Measurements from ENCODE around the gene WWC1.

WWC1 gene

DNA sequence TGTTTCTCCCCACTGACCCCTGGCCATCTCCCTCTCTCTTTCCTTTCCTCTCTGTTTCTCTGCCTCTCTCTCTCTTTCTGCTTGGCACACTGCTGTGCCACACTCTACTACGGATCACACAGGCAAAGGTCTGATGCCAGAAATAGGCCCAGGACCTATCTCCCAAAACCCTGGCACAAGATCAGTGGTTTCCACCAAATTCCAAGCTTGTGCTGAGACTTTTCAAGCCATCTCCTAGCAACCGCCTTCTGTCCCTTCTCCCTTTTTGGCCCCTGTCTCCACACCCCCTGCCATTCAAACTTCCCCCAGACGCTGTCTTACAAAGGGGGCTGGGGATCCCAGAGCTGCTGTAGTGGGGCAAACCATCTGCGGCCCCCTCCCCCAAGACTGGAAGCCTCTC is 156.4 kb downstream of the WWC1 start:
- Histone ChIP-seq H3K4me2 (ENCODE audit: low read depth, low read length) (no peak overlapping the region), H2AFZ (ENCODE audit: low read length) (no peak overlapping the region), H3K9me3 (replicated peaks; ENCODE audit: insufficient read depth, low read length) (no peaks in the 10 kb centered on the region), H3K27me3 (replicated peaks; ENCODE audit: insufficient read depth, low read length) (no peaks in the 10 kb centered on the region), H3K9ac (ENCODE audit: low read length) (no peak overlapping the region), H3K27ac (ENCODE audit: low read length) (no peak overlapping the region), H3K4me1 (ENCODE audit: low read length) (no peaks in the 10 kb centered on the region), H3K79me2 (ENCODE audit: low read length) (no peaks in the 10 kb centered on the region), H3K9me2 (replicated peaks; ENCODE audit: insufficient read depth, low read length) (no peaks in the 10 kb centered on the region), H4K20me1 (ENCODE audit: insufficient read depth, low read length) (no peaks in the 10 kb centered on the region), H3K4me3 (ENCODE audit: low read length) (no peak overlapping the region), H3K36me3 (replicated peaks; ENCODE audit: insufficient read depth, low read length) (no peaks in the 10 kb centered on the region), H3F3A (ENCODE audit: insufficient read depth, low read length) (no peaks in the 10 kb centered on the region)
- no peak for DNase-seq
- TF ChIP-seq EZH2 (optimal IDR thresholded peaks at IDR 0.05; ENCODE audit: low read depth, low read length), result no peak
- TF ChIP-seq EZH2phosphoT487 (IDR thresholded peaks at IDR 0.05; ENCODE audit: low read length), result no peak
- TF ChIP-seq, protein P1, sequence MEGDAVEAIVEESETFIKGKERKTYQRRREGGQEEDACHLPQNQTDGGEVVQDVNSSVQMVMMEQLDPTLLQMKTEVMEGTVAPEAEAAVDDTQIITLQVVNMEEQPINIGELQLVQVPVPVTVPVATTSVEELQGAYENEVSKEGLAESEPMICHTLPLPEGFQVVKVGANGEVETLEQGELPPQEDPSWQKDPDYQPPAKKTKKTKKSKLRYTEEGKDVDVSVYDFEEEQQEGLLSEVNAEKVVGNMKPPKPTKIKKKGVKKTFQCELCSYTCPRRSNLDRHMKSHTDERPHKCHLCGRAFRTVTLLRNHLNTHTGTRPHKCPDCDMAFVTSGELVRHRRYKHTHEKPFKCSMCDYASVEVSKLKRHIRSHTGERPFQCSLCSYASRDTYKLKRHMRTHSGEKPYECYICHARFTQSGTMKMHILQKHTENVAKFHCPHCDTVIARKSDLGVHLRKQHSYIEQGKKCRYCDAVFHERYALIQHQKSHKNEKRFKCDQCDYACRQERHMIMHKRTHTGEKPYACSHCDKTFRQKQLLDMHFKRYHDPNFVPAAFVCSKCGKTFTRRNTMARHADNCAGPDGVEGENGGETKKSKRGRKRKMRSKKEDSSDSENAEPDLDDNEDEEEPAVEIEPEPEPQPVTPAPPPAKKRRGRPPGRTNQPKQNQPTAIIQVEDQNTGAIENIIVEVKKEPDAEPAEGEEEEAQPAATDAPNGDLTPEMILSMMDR (IDR thresholded peaks at IDR 0.05; ENCODE audit: low read length), result no peak

DNA sequence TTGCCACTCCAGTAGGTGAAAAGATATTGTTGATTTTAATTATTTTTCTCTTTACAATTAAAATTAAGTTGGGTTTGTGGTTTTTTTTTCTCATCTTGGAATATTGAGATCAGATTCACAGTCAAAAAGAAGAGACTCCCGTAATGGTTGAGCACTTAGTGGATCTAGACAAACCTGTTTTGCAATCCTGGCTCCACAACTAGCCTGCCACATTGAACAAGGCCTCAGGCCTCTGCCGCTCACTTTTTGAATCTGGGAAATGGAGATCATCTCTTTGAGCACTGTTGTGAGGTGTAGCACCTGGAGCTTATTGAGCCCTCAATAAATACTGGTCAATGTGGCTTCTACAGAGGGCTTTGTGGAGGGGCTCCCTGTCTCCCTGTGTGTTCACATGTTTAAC is 157.7 kb downstream of the WWC1 start:
- Histone ChIP-seq H3K79me2 (ENCODE audit: low read length) (no peaks in the 10 kb centered on the region), H4K20me1 (ENCODE audit: insufficient read depth, low read length) (no peaks in the 10 kb centered on the region), H3K9me3 (replicated peaks; ENCODE audit: insufficient read depth, low read length) (no peaks in the 10 kb centered on the region), H3K27me3 (replicated peaks; ENCODE audit: insufficient read depth, low read length) (no peaks in the 10 kb centered on the region), H2AFZ (ENCODE audit: low read length) (no peak overlapping the region), H3K4me2 (ENCODE audit: low read depth, low read length) (no peak overlapping the region), H3K9ac (ENCODE audit: low read length) (no peak overlapping the region), H3K27ac (ENCODE audit: low read length) (no peak overlapping the region), H3K36me3 (replicated peaks; ENCODE audit: insufficient read depth, low read length) (no peaks in the 10 kb centered on the region), H3K4me1 (ENCODE audit: low read length) (no peaks in the 10 kb centered on the region), H3K9me2 (replicated peaks; ENCODE audit: insufficient read depth, low read length) (no peaks in the 10 kb centered on the region), H3K4me3 (ENCODE audit: low read length) (no peak overlapping the region), H3F3A (ENCODE audit: insufficient read depth, low read length) (no peaks in the 10 kb centered on the region)
- no peak for DNase-seq
- TF ChIP-seq EZH2phosphoT487 (IDR thresholded peaks at IDR 0.05; ENCODE audit: low read length), result no peak
- no peak for TF ChIP-seq EZH2 (optimal IDR thresholded peaks at IDR 0.05; ENCODE audit: low read depth, low read length)
- TF ChIP-seq, protein P1 (IDR thresholded peaks at IDR 0.05; ENCODE audit: low read length), result no peak

DNA sequence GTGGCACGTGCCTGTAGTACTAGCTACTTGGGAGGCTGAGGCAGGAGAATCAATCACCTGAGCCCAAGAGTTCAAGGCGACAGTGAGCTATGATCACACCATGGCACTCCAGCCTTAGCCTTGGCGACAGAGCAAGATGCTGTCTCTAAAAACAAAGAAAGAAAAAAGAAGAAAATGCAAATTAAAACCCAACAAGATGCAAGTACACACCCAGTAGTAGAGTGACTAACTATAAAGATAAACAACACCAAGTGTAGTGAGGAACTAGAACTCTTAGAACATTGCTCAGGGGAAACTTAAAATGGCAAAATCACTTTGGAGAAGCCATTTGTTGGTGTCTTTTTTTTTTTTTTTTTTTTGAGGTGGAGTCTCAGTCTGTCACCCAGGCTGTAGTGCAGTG is 160.1 kb downstream of the WWC1 start:
- H3F3A ChIP-seq (ENCODE audit: insufficient read depth, low read length), result no peaks in the 10 kb centered on the region
- no peak overlapping the region for H3K4me2 ChIP-seq (ENCODE audit: low read depth, low read length)
- no peak overlapping the region for H3K27ac ChIP-seq (ENCODE audit: low read length)
- no peaks in the 10 kb centered on the region for H3K4me1 ChIP-seq (ENCODE audit: low read length)
- no peaks in the 10 kb centered on the region for H3K9me2 ChIP-seq (replicated peaks; ENCODE audit: insufficient read depth, low read length)
- TF ChIP-seq EZH2phosphoT487 (IDR thresholded peaks at IDR 0.05; ENCODE audit: low read length) (no peak), EZH2 (optimal IDR thresholded peaks at IDR 0.05; ENCODE audit: low read depth, low read length) (no peak)
- TF ChIP-seq, protein P1 (IDR thresholded peaks at IDR 0.05; ENCODE audit: low read length), result no peak
- H4K20me1 ChIP-seq (ENCODE audit: insufficient read depth, low read length), result no peaks in the 10 kb centered on the region
- DNase-seq, result no peak
- H3K36me3 ChIP-seq (replicated peaks; ENCODE audit: insufficient read depth, low read length), result no peaks in the 10 kb centered on the region
- no peaks in the 10 kb centered on the region for H3K27me3 ChIP-seq (replicated peaks; ENCODE audit: insufficient read depth, low read length)
- H3K4me3 ChIP-seq (ENCODE audit: low read length), result no peak overlapping the region
- no peaks in the 10 kb centered on the region for H3K9me3 ChIP-seq (replicated peaks; ENCODE audit: insufficient read depth, low read length)
- H3K79me2 ChIP-seq (ENCODE audit: low read length), result no peaks in the 10 kb centered on the region
- no peak overlapping the region for H3K9ac ChIP-seq (ENCODE audit: low read length)
- no peak overlapping the region for H2AFZ ChIP-seq (ENCODE audit: low read length)
